Osteoblast (primary cell): ENCODE results near the gene NFIA. TPM values are rescaled to one million over a fixed set of nuclear protein-coding genes. Genes with fewer than 3 reads are reported as not detected.

Experiments used
- DNase-seq: peaks from one replicate; pipeline ENCODE4 v3.0.0; 2011; ENCODE audit warnings: low spot score, mixed read lengths; ENCODE audit not compliant: insufficient read length; ENCODE audit errors: missing footprints
- H2AFZ ChIP-seq: 2 replicates; pipeline ENCODE4 v1.6.0; 2011; ENCODE audit warnings: mild to moderate bottlenecking, low read length
- H3K27ac ChIP-seq: 2 replicates; pipeline ENCODE4 v1.5.1; 2011; ENCODE audit warnings: mild to moderate bottlenecking, low read depth, low read length, moderate library complexity
- H3K27me3 ChIP-seq: 2 replicates; pipeline ENCODE4 v1.6.0; 2012; ENCODE audit warnings: mild to moderate bottlenecking, control low read depth, inconsistent platforms, low read length, moderate library complexity; ENCODE audit not compliant: insufficient read depth
- H3K36me3 ChIP-seq: 2 replicates; pipeline ENCODE4 v1.5.1; 2011; ENCODE audit warnings: mild to moderate bottlenecking, low read length, control low read depth, moderate library complexity; ENCODE audit not compliant: insufficient read depth
- H3K4me1 ChIP-seq: 2 replicates; pipeline ENCODE4 v1.5.1; 2011; ENCODE audit warnings: mild to moderate bottlenecking, low read length, control low read depth, moderate library complexity; ENCODE audit not compliant: insufficient read depth
- H3K4me2 ChIP-seq: 2 replicates; pipeline ENCODE4 v1.6.0; 2011; ENCODE audit warnings: mild to moderate bottlenecking, low read length; ENCODE audit not compliant: insufficient read depth
- H3K4me3 ChIP-seq: fragments of 200-600 bp; sonication (generic); 3 replicates; pipeline ENCODE4 v1.5.1; 2012; ENCODE audit warnings: mild to moderate bottlenecking, low read length, inconsistent platforms; ENCODE audit not compliant: insufficient read depth
- H3K79me2 ChIP-seq: 2 replicates; pipeline ENCODE4 v1.6.0; 2012; ENCODE audit warnings: mild to moderate bottlenecking, low read length, control low read depth, inconsistent platforms; ENCODE audit not compliant: insufficient read depth
- H3K9me3 ChIP-seq: 2 replicates; pipeline ENCODE4 v1.5.1; 2011; ENCODE audit warnings: low read depth, low read length, control low read depth
- H4K20me1 ChIP-seq: 2 replicates; pipeline ENCODE4 v1.6.0; 2012; ENCODE audit warnings: mild to moderate bottlenecking, low read length, control low read depth; ENCODE audit not compliant: insufficient read depth
- CTCF ChIP-seq: IDR thresholded peaks from 2 replicates; pipeline ENCODE4 v1.5.1; 2011; ENCODE audit warnings: mild to moderate bottlenecking, low read depth, low read length, moderate library complexity; ENCODE audit errors: extremely low read depth
- total RNA-seq: library from RNA; depleted of rRNA; stranded (reverse); fragments of >200 nt; gene quantifications from 2 replicates; pipeline ENCODE4 v1.2.3, GENCODE V29; 2012

Gene NFIA
- total RNA-seq, 1 donor, result 7.2 TPM

GRCh38 chr1:61234587-61234919 is 152.2 kb downstream of the NFIA start:
- DNase-seq, result no peak
- no peak overlapping the region for H2AFZ ChIP-seq

GRCh38 chr1:61237147-61237546 is 154.8 kb downstream of the NFIA start:
- DNase-seq, result no peak
- Histone ChIP-seq H3K4me3 (no peak overlapping the region), H3K79me2 (no peaks in the 10 kb centered on the region), H3K27me3 (no peaks in the 10 kb centered on the region), H3K36me3 (no peaks in the 10 kb centered on the region), H3K9me3 (no peaks in the 10 kb centered on the region), H3K4me1 (no peaks in the 10 kb centered on the region), H3K4me2 (no peak overlapping the region), H2AFZ (no peak overlapping the region), H3K27ac (no peak overlapping the region), H4K20me1 (no peaks in the 10 kb centered on the region)
- no peak for TF ChIP-seq CTCF

More at GRCh38 chr1:61234587-61234919, 152.2 kb downstream of the NFIA start:
- Histone ChIP-seq H3K79me2 (no peaks in the 10 kb centered on the region), H3K36me3 (no peaks in the 10 kb centered on the region), H4K20me1 (no peaks in the 10 kb centered on the region), H3K9me3 (no peaks in the 10 kb centered on the region), H3K27ac (no peak overlapping the region), H3K27me3 (no peaks in the 10 kb centered on the region), H3K4me3 (no peak overlapping the region), H3K4me2 (no peak overlapping the region), H3K4me1 (no peaks in the 10 kb centered on the region)
- TF ChIP-seq CTCF, result no peak

GRCh38 chr1:61237659-61238358 is 155.4 kb downstream of the NFIA start:
- H3K4me2 ChIP-seq, result no peak overlapping the region
- no peak overlapping the region for H2AFZ ChIP-seq
- no peak overlapping the region for H3K27ac ChIP-seq
- H3K4me3 ChIP-seq, result no peak overlapping the region
- no peaks in the 10 kb centered on the region for H3K27me3 ChIP-seq
- no peak for DNase-seq
- H4K20me1 ChIP-seq, result no peaks in the 10 kb centered on the region
- TF ChIP-seq CTCF, result no peak
- H3K36me3 ChIP-seq, result no peaks in the 10 kb centered on the region
- H3K4me1 ChIP-seq, result no peaks in the 10 kb centered on the region
- no peaks in the 10 kb centered on the region for H3K79me2 ChIP-seq
- H3K9me3 ChIP-seq, result no peaks in the 10 kb centered on the region

- no peaks in the 10 kb centered on the region for H3K9me3 ChIP-seq
- H3K36me3 ChIP-seq, result no peaks in the 10 kb centered on the region
- H3K27me3 ChIP-seq, result no peaks in the 10 kb centered on the region
- H3K4me2 ChIP-seq, result no peak overlapping the region
- no peak overlapping the region for H2AFZ ChIP-seq
- no peak overlapping the region for H3K4me3 ChIP-seq
- no peak for DNase-seq
- no peaks in the 10 kb centered on the region for H4K20me1 ChIP-seq
- H3K27ac ChIP-seq, result no peak overlapping the region
- no peak for TF ChIP-seq CTCF
- no peaks in the 10 kb centered on the region for H3K79me2 ChIP-seq
- H3K4me1 ChIP-seq, result no peaks in the 10 kb centered on the region
Measured at GRCh38 chr1:61238359-61238665, 156.0 kb downstream of the NFIA start.
